ENCODE results near the gene PRR5L.

DNA sequence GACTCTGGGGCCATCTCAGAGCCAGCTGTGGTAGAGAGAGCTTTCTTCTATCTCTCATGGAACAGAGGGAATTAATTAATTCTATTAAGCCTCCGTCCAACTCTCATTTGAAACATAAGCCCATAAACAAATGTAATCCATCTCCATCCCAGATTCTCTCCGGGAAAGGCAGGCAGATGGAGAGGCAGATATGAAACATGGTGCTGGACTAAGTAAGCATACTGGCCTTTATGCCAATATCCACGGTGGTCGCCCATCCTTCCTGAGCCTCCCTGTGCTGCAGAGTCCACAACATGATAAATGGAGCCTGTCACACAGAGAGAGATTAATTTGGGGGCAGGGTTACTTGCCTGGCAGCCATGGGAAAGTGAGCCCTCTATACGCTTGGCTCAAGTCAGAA is 44.8 kb downstream of the PRR5L start:
- no peak for TF ChIP-seq POLR2A (IDR thresholded peaks at IDR 0.05)
- TF ChIP-seq, protein P1, sequence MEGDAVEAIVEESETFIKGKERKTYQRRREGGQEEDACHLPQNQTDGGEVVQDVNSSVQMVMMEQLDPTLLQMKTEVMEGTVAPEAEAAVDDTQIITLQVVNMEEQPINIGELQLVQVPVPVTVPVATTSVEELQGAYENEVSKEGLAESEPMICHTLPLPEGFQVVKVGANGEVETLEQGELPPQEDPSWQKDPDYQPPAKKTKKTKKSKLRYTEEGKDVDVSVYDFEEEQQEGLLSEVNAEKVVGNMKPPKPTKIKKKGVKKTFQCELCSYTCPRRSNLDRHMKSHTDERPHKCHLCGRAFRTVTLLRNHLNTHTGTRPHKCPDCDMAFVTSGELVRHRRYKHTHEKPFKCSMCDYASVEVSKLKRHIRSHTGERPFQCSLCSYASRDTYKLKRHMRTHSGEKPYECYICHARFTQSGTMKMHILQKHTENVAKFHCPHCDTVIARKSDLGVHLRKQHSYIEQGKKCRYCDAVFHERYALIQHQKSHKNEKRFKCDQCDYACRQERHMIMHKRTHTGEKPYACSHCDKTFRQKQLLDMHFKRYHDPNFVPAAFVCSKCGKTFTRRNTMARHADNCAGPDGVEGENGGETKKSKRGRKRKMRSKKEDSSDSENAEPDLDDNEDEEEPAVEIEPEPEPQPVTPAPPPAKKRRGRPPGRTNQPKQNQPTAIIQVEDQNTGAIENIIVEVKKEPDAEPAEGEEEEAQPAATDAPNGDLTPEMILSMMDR (IDR thresholded peaks at IDR 0.05): no peak
